ENCODE data around the gene EXOC6B.
"Not testable (repeated sequence)": the region's sequence is repeated elsewhere in the genome, so short reads cannot be mapped to it uniquely, and the experiment has no call there.

EXOC6B gene

DNA sequence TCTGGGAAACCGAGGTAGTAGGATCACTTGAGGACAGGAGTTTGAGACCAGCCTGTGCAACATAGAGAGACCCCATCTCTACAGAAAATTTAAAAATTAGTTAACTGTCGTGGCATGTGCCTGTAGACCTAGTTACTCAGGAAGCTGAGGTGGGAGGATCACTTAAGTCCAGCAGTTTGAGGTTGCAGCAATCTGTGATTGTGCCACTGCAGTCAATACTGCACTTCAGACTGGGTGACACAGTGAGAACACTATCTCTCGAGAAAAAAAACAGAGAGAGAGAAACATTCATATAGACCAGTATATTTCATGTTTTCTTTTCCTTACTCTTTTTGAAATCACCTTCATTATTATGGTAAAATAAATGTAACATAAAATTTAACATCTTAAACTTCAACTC, 387.5 kb downstream of the EXOC6B start:
- no peak for DNase-seq (ENCODE audit: low read depth in 2 of 2)

DNA sequence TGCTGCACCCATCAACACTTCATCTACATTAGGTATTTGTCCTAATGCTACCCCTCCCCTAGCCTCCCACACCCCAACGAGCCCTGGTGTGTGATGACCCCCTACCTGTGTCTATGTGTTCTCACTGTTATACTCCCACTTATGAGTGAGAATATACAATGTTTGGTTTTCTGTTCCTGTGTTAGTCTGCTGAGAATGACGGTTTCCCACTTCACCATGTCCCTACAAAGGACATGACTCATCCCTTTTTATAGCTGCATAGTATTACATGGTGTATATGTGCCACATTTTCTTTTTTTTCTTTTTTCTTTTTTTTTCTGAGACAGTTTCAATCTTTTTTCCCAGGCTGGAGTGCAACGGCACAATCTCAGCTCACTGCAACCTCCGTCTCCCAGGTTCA, 394.1 kb downstream of the EXOC6B start:
- no peak for DNase-seq (ENCODE audit: low read depth in 2 of 2)

DNA sequence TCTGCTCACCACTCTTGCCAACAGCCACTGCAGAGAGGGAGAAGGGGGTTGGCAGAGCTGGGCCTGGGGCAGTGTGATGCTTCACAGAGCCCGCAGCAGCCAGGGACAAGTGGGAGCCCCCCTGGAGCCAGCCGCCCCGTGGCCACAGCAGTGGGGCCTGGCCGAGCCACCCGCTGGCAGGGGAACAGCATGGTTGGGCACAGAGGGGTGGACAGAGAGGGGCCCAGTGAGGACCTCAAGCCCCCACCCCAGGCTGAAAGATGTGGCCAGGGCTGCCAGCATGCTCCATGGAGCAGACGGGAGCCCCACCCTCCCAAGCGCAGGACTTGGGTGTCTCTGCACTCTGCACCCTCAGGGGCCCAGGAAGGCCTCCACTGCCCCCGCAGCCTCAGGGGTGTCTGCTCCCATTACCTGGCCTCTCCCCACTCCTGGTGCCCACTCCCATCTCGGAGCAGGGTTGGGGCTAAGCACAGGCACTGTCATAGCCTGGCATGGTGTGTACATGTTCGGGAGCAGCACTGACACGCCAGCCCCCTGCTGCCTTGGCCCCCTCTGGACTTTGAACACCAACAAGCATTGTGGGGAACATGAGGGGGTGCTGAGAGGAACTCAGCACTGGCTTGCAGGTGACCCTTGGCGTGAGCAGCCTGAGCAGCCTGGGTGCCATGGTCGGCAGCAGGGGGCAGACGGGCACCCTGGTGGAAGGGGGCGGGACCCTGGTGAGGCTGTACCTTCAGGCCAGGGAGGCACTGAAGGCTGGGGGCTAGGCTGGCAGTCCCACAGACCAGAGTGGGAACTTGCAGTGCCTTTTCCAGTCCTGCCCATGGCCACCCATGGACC, 398.6 kb downstream of the EXOC6B start:
- DNase-seq (ENCODE audit: low read depth in 2 of 2): no peak

DNA sequence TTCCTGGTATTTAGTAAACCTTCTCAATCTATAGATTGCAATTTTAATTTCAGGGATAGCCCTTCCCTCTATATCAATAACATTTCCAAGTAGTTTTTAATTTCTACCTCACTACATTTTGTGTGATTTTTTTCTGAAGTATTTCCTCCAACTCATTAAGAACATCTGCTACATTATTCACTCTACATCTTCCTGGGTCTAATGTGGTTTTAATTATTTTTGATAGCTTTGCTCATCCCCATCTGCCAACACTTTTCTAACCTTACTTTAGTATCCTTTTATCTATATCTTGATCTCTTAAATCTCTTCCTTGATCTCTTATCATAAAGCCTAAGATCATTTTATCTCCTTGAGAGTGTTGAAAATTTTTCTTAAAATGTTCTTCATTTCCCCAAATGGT, 399.8 kb downstream of the EXOC6B start:
- DNase-seq (ENCODE audit: low read depth in 2 of 2): no peak

DNA sequence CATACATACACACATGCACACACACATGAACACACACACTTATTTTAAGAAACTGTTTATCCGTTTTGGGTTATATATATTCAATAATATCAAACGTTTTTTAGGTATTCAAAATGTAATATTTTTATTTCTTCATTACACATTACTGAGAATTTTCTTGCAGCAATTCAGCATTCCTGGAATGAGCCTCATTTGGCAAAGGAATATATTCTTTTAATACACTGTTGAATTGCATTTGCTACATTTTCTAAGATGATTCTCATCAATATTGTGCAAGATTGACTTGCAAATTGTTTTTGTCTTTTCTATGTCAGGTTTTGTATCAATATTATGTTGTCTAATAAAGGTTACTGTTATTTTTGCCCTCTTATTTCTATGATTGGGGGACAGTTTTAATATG, 402.1 kb downstream of the EXOC6B start:
- no peak for DNase-seq (ENCODE audit: low read depth in 2 of 2)

DNA sequence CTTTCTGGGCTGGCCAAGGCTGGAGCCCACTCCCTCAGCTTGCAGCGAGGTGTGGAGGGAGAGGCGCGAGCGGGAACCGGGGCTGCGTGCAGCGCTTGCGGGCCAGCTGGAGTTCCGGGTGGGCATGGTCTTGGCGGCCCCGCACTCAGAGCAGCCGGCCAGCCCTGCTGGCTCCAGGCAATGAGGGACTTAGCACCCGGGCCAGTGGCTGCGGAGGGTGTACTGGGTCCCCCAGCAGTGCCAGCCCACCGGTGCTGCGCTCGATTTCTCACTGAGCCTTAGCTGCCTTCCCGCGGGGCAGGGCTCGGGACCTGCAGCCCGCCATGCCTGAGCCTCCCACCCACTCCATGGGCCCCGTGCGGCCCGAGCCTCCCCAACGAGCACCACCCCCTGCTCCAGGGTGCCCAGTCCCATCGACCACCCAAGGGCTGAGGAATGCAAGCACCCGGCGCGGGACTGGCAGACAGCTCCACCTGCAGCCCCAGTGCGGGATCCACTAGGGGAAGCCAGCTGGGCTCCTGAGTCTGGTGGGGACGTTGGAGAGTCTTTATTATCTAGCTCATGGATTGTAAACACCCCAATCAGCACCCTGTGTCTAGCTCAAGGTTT, 404.0 kb downstream of the EXOC6B start:
- not testable (repeated sequence) for DNase-seq (ENCODE audit: low read depth in 2 of 2)

DNA sequence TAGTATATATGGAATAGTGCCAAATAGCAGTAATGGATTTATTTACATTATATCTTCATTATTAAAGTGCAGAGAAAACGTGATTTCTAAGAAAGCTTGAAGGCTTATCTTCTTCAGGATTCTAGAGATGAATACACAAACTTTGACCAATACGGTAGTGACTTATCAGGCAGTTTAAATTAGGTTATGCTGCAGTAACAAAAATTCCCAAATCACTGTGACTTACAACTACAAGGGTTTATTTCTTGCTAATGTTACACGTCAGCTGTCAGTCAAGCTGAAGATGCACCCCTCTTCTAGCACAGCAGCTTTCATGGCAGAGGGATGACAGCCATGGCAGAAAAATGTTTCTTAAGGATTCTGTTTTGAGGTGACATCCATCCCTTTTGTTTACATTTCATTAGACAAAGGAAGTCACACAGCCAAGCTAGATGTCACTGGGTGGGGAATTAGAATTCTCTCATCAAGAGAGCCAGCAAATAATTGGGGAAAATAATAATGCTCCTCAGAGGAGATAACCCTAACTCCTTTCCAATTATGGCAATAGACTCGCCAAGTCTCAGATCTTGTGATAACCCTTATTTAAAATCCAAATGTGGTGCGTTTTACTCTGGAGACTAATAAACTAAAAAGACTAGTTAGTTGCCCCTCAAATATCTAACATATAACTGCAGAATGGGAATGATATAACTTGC, 409.9 kb downstream of the EXOC6B start:
- no peak for DNase-seq (ENCODE audit: low read depth in 2 of 2)

DNA sequence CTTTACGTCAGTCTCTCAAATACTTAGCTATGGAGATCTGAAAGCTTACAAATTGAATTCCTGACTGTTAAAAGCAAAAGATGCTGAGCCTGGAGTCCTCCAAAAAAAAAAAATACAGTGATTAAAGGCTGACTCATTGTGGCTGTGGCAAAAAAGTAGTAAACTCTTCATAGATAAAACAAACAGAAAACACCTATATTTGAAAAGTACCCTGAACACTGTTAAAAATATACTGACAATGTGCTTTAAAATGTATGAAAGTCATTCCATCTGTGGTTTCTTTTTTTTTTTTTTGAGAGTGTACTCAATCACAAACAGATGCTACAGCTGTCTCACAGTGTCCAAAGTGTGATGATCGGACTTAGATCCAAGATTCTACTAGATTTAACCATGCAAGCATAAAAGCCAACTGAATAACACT, 410.6 kb downstream of the EXOC6B start:
- DNase-seq (ENCODE audit: low read depth in 2 of 2): no peak

DNA sequence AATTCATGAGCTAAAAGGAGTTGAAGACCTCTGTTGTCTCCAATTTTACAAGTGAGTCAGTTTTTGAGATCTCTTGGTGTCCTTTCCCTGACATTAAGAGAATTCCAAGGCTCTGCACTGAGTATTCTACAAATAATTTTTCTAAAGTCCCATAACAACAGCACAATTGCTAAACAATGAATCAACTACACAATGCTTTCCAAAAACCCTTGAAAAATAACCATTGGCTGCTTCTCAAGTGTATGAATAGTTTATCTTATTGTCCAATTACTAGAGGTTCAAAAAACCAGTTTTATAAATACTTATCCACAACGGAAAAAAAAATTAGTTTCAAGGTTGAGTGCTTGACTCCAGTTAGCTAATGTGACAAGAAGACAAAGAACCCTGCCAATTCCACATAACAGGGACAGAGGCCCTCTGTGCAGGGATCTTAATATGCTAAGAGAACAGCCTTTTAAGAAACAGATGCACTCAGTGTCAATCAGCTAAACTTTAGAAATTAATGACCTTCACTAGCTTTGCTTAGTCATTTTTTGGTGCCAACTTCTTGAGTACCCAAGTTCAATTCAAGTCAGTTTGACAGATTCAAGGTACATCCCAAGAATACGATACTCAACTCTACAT, 411.6 kb downstream of the EXOC6B start:
- DNase-seq (ENCODE audit: low read depth in 2 of 2): no peak

DNA sequence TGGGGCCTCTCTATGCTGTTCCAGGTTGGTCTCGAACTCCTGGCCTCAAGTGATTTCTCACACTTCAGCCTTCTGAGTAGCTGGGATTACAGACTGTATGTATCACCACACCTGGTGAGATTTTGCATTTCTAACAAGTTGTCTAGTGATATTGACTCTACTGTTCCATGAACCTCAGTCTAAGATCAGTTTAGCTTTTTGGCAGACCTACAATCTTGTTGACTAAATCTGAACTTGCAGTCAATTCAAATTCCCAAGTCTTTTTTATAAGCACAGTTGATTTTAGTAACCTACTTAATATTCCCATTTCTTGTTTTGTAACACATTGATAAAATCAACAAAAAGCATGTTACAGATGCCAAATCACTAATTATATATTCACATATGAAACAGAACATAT, 412.1 kb downstream of the EXOC6B start:
- DNase-seq (ENCODE audit: low read depth in 2 of 2): no peak

DNA sequence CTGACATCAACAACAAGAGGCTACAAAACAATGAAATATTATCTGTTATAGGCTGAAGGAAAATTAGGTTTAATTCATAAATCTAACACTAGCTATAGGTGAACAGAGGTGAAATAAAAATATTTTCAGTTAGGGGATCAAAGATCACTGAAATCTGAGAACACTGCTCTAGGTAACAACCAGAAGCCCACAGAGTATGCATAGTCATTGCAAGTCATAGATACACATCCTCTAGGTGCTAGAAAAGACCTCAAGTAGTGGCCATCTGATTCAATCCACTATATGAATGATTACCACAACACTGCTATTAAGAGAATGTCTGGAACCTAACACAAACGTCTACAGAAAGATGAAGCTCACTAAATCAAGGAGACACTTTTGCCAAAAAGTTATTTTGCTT, 413.6 kb downstream of the EXOC6B start:
- DNase-seq (ENCODE audit: low read depth in 2 of 2): no peak

DNA sequence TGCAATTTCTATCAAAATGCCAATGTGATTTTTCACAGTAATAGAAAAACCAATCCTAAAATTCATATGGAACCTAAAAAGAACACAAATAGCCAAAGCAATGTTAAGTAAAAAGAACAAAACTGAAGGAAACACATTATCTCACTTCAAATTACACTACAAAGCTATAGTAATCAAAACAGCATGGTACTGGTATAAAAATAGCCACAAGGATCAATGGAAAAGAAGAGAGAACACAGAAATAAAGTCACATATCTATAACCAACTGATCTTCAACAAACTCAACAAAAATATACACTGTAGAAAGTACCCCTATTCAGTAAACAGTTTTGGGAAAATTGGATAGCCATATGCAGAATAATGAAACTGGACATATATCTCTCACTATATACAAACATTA, 426.0 kb downstream of the EXOC6B start:
- no peak for DNase-seq (ENCODE audit: low read depth in 2 of 2)

DNA sequence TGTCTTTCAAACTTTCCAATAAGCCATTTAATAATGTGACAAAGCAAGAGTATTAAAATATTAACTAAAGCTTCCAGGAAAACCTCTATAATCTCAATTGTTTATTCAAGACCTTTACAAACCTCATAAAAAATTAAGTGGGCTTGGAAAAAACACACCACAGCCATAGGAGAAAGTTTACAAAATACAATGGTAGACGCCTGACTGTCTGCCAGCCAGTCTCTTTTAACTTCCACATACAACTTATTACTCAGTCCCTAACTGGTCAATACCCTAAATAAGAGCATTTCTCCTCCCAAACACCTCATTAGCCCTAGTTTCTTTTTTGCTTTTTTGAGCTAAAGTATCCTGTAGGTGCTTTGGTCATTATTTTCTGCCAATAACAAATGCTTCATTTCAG, 430.7 kb downstream of the EXOC6B start:
- DNase-seq (ENCODE audit: low read depth in 2 of 2): no peak

DNA sequence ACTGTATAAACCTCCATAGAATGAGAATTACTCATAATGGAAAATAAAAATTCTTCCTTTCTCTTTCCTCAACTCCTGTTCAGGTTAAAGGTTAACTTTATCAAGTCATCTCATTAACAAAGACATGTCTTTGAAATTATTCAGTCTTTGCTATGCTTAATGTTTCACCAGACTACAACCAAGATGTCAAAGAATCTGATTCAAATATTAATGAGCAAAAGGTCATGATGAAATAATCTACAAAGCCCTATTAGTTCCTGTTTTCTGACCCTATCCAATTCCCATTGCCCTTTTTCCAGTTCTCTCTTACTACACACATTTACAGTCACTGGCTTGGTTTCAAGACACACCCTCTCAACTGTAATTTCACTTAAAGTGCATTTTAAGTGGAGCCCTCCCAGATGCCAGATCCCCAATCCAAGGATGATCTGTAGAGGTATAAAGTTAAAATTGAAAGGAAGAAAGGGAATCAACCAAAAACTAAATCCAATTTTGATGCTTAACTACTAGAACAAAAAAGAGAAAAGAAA, 431.2 kb downstream of the EXOC6B start:
- no peak for DNase-seq (ENCODE audit: low read depth in 2 of 2)

DNA sequence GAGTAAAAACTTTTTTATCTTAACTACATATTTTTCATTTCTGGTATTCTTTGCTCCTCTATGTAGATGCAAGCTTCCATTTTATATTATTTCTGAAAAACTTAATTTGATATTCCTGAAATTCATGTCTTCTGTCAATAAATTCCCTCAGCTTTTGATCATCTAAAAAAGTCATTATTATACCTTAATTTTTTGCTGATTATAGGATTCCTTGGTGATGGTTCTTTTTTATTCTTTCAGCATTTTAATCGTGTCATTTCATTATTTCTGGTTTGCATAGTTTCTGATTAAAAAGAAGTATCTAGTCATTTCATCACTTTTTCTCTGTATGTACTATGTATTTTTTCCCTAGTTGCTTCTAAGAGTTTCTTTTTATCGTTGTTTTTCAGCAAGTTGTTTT, 436.4 kb downstream of the EXOC6B start:
- DNase-seq (ENCODE audit: low read depth in 2 of 2): no peak

DNA sequence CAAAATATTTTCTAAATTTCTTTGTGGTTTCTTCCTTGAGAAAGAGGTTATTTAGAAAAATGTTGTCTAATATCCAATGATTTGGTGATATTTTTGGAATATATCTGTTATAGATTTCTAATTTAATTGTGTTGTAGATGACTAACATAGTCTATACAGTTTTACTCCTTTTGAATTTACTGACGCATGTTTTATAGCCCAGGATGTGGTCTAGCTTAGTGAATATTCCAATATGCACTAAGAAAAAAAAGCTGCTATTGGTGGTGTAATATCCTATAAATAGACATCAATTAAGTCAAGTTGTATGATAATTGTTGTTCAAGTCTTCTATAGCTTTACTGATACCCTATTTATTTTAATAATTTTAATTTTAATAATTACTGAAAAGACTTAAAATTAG, 437.6 kb downstream of the EXOC6B start:
- DNase-seq (ENCODE audit: low read depth in 2 of 2): no peak

DNA sequence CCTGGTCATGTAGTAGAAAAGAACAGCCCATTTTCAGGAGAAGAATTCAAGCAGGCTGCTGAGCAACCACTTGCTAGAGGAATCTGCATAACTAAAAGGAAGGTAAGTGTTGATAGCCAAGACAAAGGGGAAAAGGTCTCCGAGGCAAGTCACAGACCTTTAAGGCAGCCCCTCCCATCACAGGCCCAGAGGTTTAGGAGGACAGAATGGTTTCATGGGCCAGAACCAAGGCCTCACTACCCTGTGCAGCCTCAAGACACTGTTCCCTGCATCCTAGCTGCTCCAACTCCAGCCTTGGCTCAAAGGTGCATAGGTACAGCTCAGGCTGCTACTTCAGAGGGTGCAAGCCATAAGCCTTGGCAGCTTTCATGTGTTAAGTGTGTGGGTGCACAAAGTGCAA, 439.5 kb downstream of the EXOC6B start:
- no peak for DNase-seq (ENCODE audit: low read depth in 2 of 2)

DNA sequence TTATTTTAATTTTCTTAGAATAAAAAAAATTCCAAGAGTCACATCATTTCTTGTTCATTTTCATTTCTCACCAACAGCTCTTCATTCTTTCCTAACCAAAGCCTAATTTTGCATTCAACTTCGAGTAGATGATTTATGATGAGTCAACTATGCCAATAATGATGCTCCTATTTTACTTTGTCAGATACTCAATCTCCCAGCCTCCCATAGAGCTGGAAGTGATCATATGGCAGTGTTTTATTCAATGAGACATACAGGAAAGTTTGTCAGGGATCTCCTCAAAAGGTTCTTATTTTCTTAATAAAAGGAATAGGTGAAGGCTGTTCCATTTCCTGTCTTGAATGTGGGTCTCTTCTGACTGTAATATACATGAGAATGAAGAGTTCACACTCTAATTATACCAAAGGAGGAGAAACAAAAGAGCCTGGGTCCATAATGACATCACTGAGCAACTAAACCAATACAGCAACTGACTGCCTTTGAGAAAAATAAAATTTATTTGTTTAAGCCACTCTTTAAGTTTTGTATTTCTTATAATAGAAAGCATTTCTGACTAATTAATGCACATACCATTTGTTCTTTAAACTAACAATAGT, 447.0 kb downstream of the EXOC6B start:
- no peak for DNase-seq (ENCODE audit: low read depth in 2 of 2)

DNA sequence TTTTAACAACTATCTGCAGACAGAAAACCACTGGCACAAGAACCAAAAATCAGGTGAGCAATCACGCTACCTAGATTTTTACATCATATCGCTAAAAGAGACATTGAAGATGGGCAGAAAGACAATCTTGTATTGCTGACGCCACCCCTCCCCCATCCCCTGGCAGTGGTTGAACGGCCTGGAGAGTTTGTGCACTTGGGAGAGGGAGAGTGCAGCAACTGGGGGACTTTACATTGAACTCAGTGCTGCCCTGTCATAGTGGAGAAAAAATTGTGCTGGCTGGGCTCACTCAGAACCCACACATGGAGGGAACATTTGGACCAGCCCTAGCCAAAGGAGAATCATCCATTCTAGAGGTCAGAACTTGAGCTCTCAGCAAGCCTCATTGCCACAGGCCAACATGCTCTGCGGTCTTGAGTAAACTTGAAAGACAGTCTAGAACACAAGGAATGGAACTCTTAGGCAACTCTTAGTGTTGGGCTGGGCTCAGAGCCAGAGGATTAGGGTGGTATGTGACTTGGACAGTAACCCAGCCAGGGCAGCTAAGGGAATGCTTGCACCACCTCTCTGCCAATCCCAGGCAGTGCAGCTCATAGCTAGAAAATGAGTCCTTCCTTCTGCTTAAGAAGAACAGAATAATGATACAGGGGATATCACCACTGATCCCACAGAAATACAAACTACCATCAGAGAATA, 458.2 kb downstream of the EXOC6B start:
- DNase-seq (ENCODE audit: low read depth in 2 of 2): no peak

DNA sequence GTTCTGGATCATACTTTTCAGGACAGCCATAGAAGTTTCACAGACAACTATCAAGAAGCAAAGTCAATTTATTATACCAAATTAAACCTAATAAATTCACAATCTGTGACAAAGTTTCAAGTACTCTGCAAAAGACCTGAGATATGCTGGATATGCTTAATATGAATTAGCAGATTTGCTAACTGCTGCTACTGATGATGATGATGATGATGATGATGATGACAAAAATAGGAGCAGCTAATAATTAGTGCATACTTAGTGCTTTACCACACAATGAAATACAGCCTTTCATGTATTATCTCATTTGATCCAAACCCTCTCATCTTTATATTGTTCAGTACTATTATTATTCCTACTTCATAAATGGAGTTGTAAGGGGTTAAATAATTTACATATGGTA, 462.4 kb downstream of the EXOC6B start:
- no peak for DNase-seq (ENCODE audit: low read depth in 2 of 2)

DNA sequence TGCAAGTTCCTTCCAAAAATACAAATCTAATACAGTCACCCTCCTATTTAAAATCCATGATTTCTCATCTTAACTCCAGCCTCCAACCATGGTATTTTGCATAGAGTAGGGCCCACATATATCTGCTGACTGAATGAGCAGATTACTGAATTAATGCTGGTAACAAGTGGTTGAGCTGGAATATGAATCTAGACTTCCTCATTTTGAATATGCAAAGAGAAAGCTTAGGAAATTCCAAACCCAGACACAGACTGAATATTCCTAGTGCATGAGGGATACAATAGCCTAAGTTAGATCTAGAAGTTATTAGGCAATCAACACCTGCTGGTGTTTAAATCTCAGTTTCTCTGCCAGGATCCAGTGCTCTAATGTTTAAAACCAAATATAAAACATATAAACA, 463.1 kb downstream of the EXOC6B start:
- no peak for DNase-seq (ENCODE audit: low read depth in 2 of 2)
